ENCODE measurements around the gene LARP4B. TPM values are rescaled to one million over a fixed set of nuclear protein-coding genes. Genes with fewer than 3 reads are reported as not detected.

The LARP4B gene
- total RNA-seq, 1 donor from 2014 or later: 64.2 TPM

GRCh38 chr10:963655-964054 is 32.1 kb upstream of the LARP4B start:
- no peak for DNase-seq
- intact Hi-C loops (cut with micrococcal nuclease): no loop called here
- H3K36me3 ChIP-seq: no peaks in the 10 kb centered on the region
- TF ChIP-seq CTCF (IDR thresholded peaks at IDR 0.05; ENCODE audit: borderline replicate concordance): no peak
- peaks cover 3% of the 10 kb centered on the region for H3K9me3 ChIP-seq (replicated peaks)
- H3K4me3 ChIP-seq: no peak overlapping the region
- no peaks in the 10 kb centered on the region for H3K4me1 ChIP-seq
- H3K27me3 ChIP-seq (ENCODE audit: low read depth): peaks cover 14% of the 10 kb centered on the region
- H3K27ac ChIP-seq (replicated peaks): no peak overlapping the region

- no peak overlapping the region for H3K4me3 ChIP-seq
- no peaks in the 10 kb centered on the region for H3K36me3 ChIP-seq
- DNase-seq: no peak
- peaks cover 3% of the 10 kb centered on the region for H3K9me3 ChIP-seq (replicated peaks)
- H3K27ac ChIP-seq (replicated peaks): no peak overlapping the region
- H3K27me3 ChIP-seq (ENCODE audit: low read depth): peaks cover 14% of the 10 kb centered on the region
- TF ChIP-seq CTCF (IDR thresholded peaks at IDR 0.05; ENCODE audit: borderline replicate concordance): no peak
- H3K4me1 ChIP-seq: no peaks in the 10 kb centered on the region
- intact Hi-C loops (cut with micrococcal nuclease): no loop called here
These were observed 31.7 kb upstream of the LARP4B start for GRCh38 chr10:963186-963585.

GRCh38 chr10:962342-962741 is 30.8 kb upstream of the LARP4B start:
- no peak for DNase-seq
- intact Hi-C loops (cut with micrococcal nuclease): no loop called here
- H3K4me3 ChIP-seq: no peak overlapping the region
- H3K27me3 ChIP-seq (ENCODE audit: low read depth): peaks cover 14% of the 10 kb centered on the region
- no peak overlapping the region for H3K27ac ChIP-seq (replicated peaks)
- peaks cover 3% of the 10 kb centered on the region for H3K9me3 ChIP-seq (replicated peaks)
- no peak for TF ChIP-seq CTCF (IDR thresholded peaks at IDR 0.05; ENCODE audit: borderline replicate concordance)
- H3K4me1 ChIP-seq: no peaks in the 10 kb centered on the region
- no peaks in the 10 kb centered on the region for H3K36me3 ChIP-seq

- H3K36me3 ChIP-seq: no peaks in the 10 kb centered on the region
- no peaks in the 10 kb centered on the region for H3K9me3 ChIP-seq (replicated peaks)
- intact Hi-C loops (cut with micrococcal nuclease): no loop called here
- DNase-seq: no peak
- H3K4me3 ChIP-seq: no peak overlapping the region
- no peak overlapping the region for H3K27ac ChIP-seq (replicated peaks)
- no peak for TF ChIP-seq CTCF (IDR thresholded peaks at IDR 0.05; ENCODE audit: borderline replicate concordance)
- H3K27me3 ChIP-seq (ENCODE audit: low read depth): peaks cover 10% of the 10 kb centered on the region
- no peaks in the 10 kb centered on the region for H3K4me1 ChIP-seq
These were observed 27.4 kb upstream of the LARP4B start for GRCh38 chr10:958856-959255.

GRCh38 chr10:958106-958505 is 26.6 kb upstream of the LARP4B start:
- intact Hi-C loops (cut with micrococcal nuclease): no loop called here
- no peak for DNase-seq

More at GRCh38 chr10:958106-958505, 26.6 kb upstream of the LARP4B start:
- no peaks in the 10 kb centered on the region for H3K9me3 ChIP-seq (replicated peaks)
- H3K4me3 ChIP-seq: no peak overlapping the region
- no peaks in the 10 kb centered on the region for H3K36me3 ChIP-seq
- peaks cover 8% of the 10 kb centered on the region for H3K27me3 ChIP-seq (ENCODE audit: low read depth)
- TF ChIP-seq CTCF (IDR thresholded peaks at IDR 0.05; ENCODE audit: borderline replicate concordance): no peak
- H3K27ac ChIP-seq (replicated peaks): no peak overlapping the region
- no peaks in the 10 kb centered on the region for H3K4me1 ChIP-seq
